ENCODE measurements around the gene DYNLT2B.

Gene DYNLT2B

DNA sequence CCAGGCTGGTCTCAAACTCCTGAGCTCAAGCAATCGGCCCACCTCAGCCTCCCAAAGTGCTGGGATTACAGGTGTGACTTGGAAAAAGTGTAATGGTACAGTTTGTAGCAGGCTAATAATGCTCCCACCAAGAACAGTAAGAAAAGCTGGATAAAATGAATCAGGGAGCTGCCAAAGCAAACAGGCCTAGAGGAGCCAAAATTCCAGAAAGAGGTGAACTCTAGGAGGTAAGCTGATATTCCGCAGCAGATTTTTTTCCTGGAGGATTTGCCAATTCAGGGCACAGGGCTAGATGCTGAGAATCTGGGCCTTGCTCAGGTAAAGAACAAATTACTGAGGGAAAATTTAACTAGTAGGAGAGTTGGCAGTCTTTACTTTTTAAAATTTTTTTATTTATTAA is 19.5 kb downstream of the DYNLT2B start:
- Histone ChIP-seq H3K27me3 (ENCODE audit: insufficient read depth, low read depth, severe bottlenecking) (no peaks in the 10 kb centered on the region), H3K27ac (no peak overlapping the region), H3K36me3 (no peaks in the 10 kb centered on the region), H3K4me3 (ENCODE audit: low read depth, low read length) (no peak overlapping the region), H3K9me3 (ENCODE audit: severe bottlenecking) (no peaks in the 10 kb centered on the region)
- no peak for DNase-seq
- TF ChIP-seq, protein P1, sequence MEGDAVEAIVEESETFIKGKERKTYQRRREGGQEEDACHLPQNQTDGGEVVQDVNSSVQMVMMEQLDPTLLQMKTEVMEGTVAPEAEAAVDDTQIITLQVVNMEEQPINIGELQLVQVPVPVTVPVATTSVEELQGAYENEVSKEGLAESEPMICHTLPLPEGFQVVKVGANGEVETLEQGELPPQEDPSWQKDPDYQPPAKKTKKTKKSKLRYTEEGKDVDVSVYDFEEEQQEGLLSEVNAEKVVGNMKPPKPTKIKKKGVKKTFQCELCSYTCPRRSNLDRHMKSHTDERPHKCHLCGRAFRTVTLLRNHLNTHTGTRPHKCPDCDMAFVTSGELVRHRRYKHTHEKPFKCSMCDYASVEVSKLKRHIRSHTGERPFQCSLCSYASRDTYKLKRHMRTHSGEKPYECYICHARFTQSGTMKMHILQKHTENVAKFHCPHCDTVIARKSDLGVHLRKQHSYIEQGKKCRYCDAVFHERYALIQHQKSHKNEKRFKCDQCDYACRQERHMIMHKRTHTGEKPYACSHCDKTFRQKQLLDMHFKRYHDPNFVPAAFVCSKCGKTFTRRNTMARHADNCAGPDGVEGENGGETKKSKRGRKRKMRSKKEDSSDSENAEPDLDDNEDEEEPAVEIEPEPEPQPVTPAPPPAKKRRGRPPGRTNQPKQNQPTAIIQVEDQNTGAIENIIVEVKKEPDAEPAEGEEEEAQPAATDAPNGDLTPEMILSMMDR (IDR thresholded peaks at IDR 0.05; ENCODE audit: low read depth, low read length), result no peak

- Histone ChIP-seq H3K4me3 (ENCODE audit: low read depth, low read length) (no peak overlapping the region), H3K9me3 (ENCODE audit: severe bottlenecking) (no peaks in the 10 kb centered on the region), H3K27ac (no peak overlapping the region), H3K36me3 (no peaks in the 10 kb centered on the region), H3K27me3 (ENCODE audit: insufficient read depth, low read depth, severe bottlenecking) (no peaks in the 10 kb centered on the region)
- DNase-seq, result no peak
- TF ChIP-seq, protein P1 (IDR thresholded peaks at IDR 0.05; ENCODE audit: low read depth, low read length), result no peak
Observed at GRCh38 chr3:196292286-196292923, 25.6 kb downstream of the DYNLT2B start.

- H3K36me3 ChIP-seq, result no peaks in the 10 kb centered on the region
- H3K9me3 ChIP-seq (ENCODE audit: severe bottlenecking), result no peaks in the 10 kb centered on the region
- H3K27me3 ChIP-seq (ENCODE audit: insufficient read depth, low read depth, severe bottlenecking), result no peaks in the 10 kb centered on the region
- no peak for DNase-seq
- H3K27ac ChIP-seq, result peak overlapping the region; percentile 79
- TF ChIP-seq, protein P1 (IDR thresholded peaks at IDR 0.05; ENCODE audit: low read depth, low read length), result no peak
- H3K4me3 ChIP-seq (ENCODE audit: low read depth, low read length), result peak overlapping the region; percentile 73
Observed at GRCh38 chr3:196288141-196288460, 29.9 kb downstream of the DYNLT2B start.

- H3K36me3 ChIP-seq, result no peaks in the 10 kb centered on the region
- TF ChIP-seq, protein P1 (IDR thresholded peaks at IDR 0.05; ENCODE audit: low read depth, low read length), result no peak
- H3K9me3 ChIP-seq (ENCODE audit: severe bottlenecking), result no peaks in the 10 kb centered on the region
- peak within 1 kb of the TSS; percentile 79 for H3K27ac ChIP-seq
- peak within 1 kb of the TSS; percentile 73 for H3K4me3 ChIP-seq (ENCODE audit: low read depth, low read length)
- peak; percentile 80 for DNase-seq
- H3K27me3 ChIP-seq (ENCODE audit: insufficient read depth, low read depth, severe bottlenecking), result no peaks in the 10 kb centered on the region
Observed at GRCh38 chr3:196287440-196288140, 30.4 kb downstream of the DYNLT2B start, which contains the start of gene PCYT1A. Gene PCYT1A (minus strand): TSS chr3:196287726. CDS start chr3:196270531, 17,195 bp downstream.

DNA sequence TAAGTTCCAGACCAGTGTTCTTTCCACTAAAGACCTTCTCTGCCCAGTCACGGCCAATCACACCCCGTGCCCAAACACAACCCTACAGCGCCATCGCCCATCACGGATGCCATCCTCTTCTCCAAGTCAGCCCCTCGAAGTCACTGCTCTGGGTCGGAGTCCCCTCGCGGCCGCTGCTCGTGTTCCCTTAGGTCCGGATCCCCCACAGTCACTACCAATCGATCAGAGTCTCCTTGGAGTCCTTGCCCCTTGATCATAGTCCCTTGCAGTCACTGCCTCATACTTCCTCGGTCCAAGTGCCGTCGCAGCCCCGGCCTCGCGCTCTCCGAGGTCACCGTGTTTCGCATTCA is 31.0 kb downstream of the DYNLT2B start:
- Histone ChIP-seq H3K36me3 (no peaks in the 10 kb centered on the region), H3K9me3 (ENCODE audit: severe bottlenecking) (no peaks in the 10 kb centered on the region), H3K4me3 (ENCODE audit: low read depth, low read length) (peak overlapping the region; percentile 73), H3K27me3 (ENCODE audit: insufficient read depth, low read depth, severe bottlenecking) (no peaks in the 10 kb centered on the region), H3K27ac (peak overlapping the region; percentile 79)
- TF ChIP-seq, protein P1 (IDR thresholded peaks at IDR 0.05; ENCODE audit: low read depth, low read length), result no peak
- no peak for DNase-seq

Data from WERI-Rb-1 (cell line).